ENCODE data around the gene DNAJC24.

DNAJC24 gene

GRCh38 chr11:31478223-31478590, 108.5 kb downstream of the DNAJC24 start:
- ChIA-PET CTCF (interaction anchor here (1.0 to 2.5 kb wide), 2 partner anchors 9 to 23 kb away, joined by 3 to 8 read pairs; no protein-coding TSS in a partner anchor), POLR2A (no interaction called here)
- no peak for DNase-seq (ENCODE audit: low read depth, low spot score)
- TF ChIP-seq CTCF (IDR thresholded peaks at IDR 0.05; ENCODE audit: insufficient read depth, low read length, missing control alignments): no peak
- no peak overlapping the region for H3K4me3 ChIP-seq (ENCODE audit: low read depth, low read length)

GRCh38 chr11:31479066-31479465, 109.4 kb downstream of the DNAJC24 start:
- no peak for TF ChIP-seq CTCF (IDR thresholded peaks at IDR 0.05; ENCODE audit: insufficient read depth, low read length, missing control alignments)
- POLR2A ChIA-PET: no interaction called here
- CTCF ChIA-PET: interaction anchor here (1.0 kb wide), 1 partner anchor 24 kb away, joined by 3 read pairs; no protein-coding TSS in a partner anchor
- H3K4me3 ChIP-seq (ENCODE audit: low read depth, low read length): no peak overlapping the region
- no peak for DNase-seq (ENCODE audit: low read depth, low spot score)

GRCh38 chr11:31480930-31481329, 111.3 kb downstream of the DNAJC24 start:
- CTCF ChIA-PET: no interaction called here

More at GRCh38 chr11:31480930-31481329, 111.3 kb downstream of the DNAJC24 start:
- no peak for DNase-seq (ENCODE audit: low read depth, low spot score)
- TF ChIP-seq CTCF (IDR thresholded peaks at IDR 0.05; ENCODE audit: insufficient read depth, low read length, missing control alignments): no peak
- H3K4me3 ChIP-seq (ENCODE audit: low read depth, low read length): no peak overlapping the region
- POLR2A ChIA-PET: no interaction called here
